Measurements from ENCODE around the gene SMIM10L2A. TPM values are rescaled to one million over a fixed set of nuclear protein-coding genes. Genes with fewer than 3 reads are reported as not detected.

SMIM10L2A gene
- total RNA-seq, 1 experiment from 2014 or later = 18.3 TPM

DNA sequence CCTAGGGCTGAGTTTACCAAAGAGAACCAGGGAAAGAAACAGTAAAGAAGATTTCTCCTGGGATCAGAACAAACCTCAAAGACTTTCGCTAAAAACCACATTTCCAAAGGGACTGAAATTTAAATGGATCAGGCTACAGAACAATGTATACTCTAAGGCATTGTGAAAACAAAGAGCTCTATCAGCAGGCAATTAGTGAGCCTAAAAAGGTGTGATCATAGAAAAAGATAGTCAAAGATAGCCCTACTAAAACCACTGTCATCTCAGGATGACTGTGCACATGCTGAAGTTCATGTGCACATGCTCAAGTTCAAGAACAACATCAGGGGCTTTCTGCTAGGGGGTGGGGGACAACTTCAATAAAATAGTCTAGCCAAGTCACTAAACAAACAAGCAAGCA lies 12.9 kb upstream of the SMIM10L2A start:
- Histone ChIP-seq H3K27ac (ENCODE audit: insufficient read length, low read depth, low read length) (no peak overlapping the region), H3K79me2 (ENCODE audit: insufficient read depth, low read length) (no peaks in the 10 kb centered on the region), H3K23me2 (ENCODE audit: insufficient read length, low read depth, low read length, poor library complexity, severe bottlenecking) (no peaks in the 10 kb centered on the region), H4K91ac (ENCODE audit: insufficient read length, low read depth, low read length) (no peak overlapping the region), H3K79me1 (ENCODE audit: insufficient read depth, low read depth, low read length, poor library complexity, severe bottlenecking) (no peaks in the 10 kb centered on the region), H3K9ac (ENCODE audit: extremely low read depth, insufficient read length, low read length) (no peak overlapping the region), H2BK5ac (ENCODE audit: insufficient read length, low read length) (no peak overlapping the region), H2AFZ (ENCODE audit: low read length) (no peak overlapping the region), H3K4ac (ENCODE audit: low read depth, low read length) (no peak overlapping the region), H3K14ac (ENCODE audit: insufficient read depth, low read length) (no peak overlapping the region), H2BK20ac (ENCODE audit: low read depth, low read length, poor library complexity, severe bottlenecking) (no peak overlapping the region), H2BK15ac (ENCODE audit: low read depth, low read length) (no peak overlapping the region), H3K9me3 (ENCODE audit: control insufficient read depth, low read depth, low read length) (peaks cover 33% of the 10 kb centered on the region), H3K56ac (ENCODE audit: insufficient read length, low read depth, low read length) (no peak overlapping the region), H3K4me2 (ENCODE audit: insufficient read depth, insufficient read length, low read length) (no peak overlapping the region), H4K20me1 (ENCODE audit: control insufficient read depth, insufficient read depth, insufficient read length) (no peaks in the 10 kb centered on the region), H4K8ac (replicated peaks; ENCODE audit: insufficient read length, low read depth, low read length) (no peak overlapping the region), H3K27me3 (ENCODE audit: insufficient read depth, low read length) (no peaks in the 10 kb centered on the region), H2AK5ac (ENCODE audit: insufficient read length, low read length) (no peak overlapping the region), H3K4me1 (ENCODE audit: insufficient read depth, low read length) (0 out of 2 replicates have a peak, but pooled peaks cover 2% of the 10 kb centered on the region), H3K18ac (ENCODE audit: insufficient read length, low read depth, low read length) (no peak overlapping the region), H3K23ac (ENCODE audit: insufficient read length, low read depth, low read length) (no peak overlapping the region), H2BK120ac (ENCODE audit: low read depth, low read length, poor library complexity, severe bottlenecking) (no peak overlapping the region), H3T11ph (ENCODE audit: low read length) (no peak overlapping the region), H2BK12ac (ENCODE audit: insufficient read length, low read depth, low read length) (no peak overlapping the region), H4K5ac (ENCODE audit: insufficient read length, low read depth, low read length) (no peak overlapping the region)
- no peak for DNase-seq
- WGBS (ENCODE audit: extremely low coverage, insufficient read length, low lambda C conversion rate) = no CpG with 5 or more reads among the region's 1 CpG
- H3K36me3 Mint-ChIP-seq (ENCODE audit: insufficient read depth in 1 of 3, low read depth in 3 of 3) = peaks cover 2 to 12% (median 9%) of the 10 kb centered on the region in 3 experiments; a peak in 5 of 7 replicates
- H3K9me3 Mint-ChIP-seq = peaks cover 64 to 70% of the 10 kb centered on the region in 2 experiments
- TF ChIP-seq, protein P1, sequence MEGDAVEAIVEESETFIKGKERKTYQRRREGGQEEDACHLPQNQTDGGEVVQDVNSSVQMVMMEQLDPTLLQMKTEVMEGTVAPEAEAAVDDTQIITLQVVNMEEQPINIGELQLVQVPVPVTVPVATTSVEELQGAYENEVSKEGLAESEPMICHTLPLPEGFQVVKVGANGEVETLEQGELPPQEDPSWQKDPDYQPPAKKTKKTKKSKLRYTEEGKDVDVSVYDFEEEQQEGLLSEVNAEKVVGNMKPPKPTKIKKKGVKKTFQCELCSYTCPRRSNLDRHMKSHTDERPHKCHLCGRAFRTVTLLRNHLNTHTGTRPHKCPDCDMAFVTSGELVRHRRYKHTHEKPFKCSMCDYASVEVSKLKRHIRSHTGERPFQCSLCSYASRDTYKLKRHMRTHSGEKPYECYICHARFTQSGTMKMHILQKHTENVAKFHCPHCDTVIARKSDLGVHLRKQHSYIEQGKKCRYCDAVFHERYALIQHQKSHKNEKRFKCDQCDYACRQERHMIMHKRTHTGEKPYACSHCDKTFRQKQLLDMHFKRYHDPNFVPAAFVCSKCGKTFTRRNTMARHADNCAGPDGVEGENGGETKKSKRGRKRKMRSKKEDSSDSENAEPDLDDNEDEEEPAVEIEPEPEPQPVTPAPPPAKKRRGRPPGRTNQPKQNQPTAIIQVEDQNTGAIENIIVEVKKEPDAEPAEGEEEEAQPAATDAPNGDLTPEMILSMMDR (conservative IDR thresholded peaks at IDR 0.05) = no peak
- no peak overlapping the region; a peak in 1 of 7 replicates for H3K27ac Mint-ChIP-seq
- H3K4me3 Mint-ChIP-seq = no peak overlapping the region
- peaks cover 38 to 41% of the 10 kb centered on the region in 2 experiments for H3K4me1 Mint-ChIP-seq
- H3K27me3 Mint-ChIP-seq (ENCODE audit: low read depth) = no peaks in the 10 kb centered on the region; the same call in 1 of the 2 replicates
